Heart right ventricle (tissue), 16 donors: ENCODE results near the gene PDCD4. TPM values are rescaled to one million over a fixed set of nuclear protein-coding genes. Genes with fewer than 3 reads are reported as not detected.

Experiments
- ATAC-seq, 8 donors: fragments of 200-7000 bp; cut with Tn5 transposase; one replicate each; pipeline ENCODE4 v1.9.1; 2020; ENCODE audit warnings: mild to moderate bottlenecking in 8 of 8, moderate library complexity in 8 of 8, moderate number of reproducible peaks in 1 of 8
- DNase-seq, 2 donors: peaks; one replicate each; pipeline ENCODE4 v3.0.0-alpha.2; 2020
- H3K27ac ChIP-seq, 10 donors: fragments of 200-600 bp; sonication (generic) in 2 of 10; one replicate each; pipeline versions ENCODE4 v1.5.0 to v1.8.0; 2020 to 2022; ENCODE audit warnings: mild to moderate bottlenecking in 3 of 10
- H3K27me3 ChIP-seq, 7 donors: fragments of 200-600 bp; one replicate each; pipeline ENCODE4 v1.8.0; 2021 to 2022; ENCODE audit warnings: mild to moderate bottlenecking in 2 of 7
- H3K36me3 ChIP-seq, 9 donors: fragments of 200-600 bp; sonication (generic) in 1 of 9; one replicate each; pipeline versions ENCODE4 v1.5.0 to v1.8.0; 2020 to 2022; ENCODE audit warnings: mild to moderate bottlenecking in 2 of 9
- H3K4me1 ChIP-seq, 9 donors: fragments of 200-600 bp; sonication (generic) in 1 of 9; one replicate each; pipeline versions ENCODE4 v1.5.0 to v1.8.0; 2020 to 2022; ENCODE audit warnings: mild to moderate bottlenecking in 4 of 9
- H3K4me3 ChIP-seq, 10 donors: fragments of 200-600 bp; sonication (generic) in 2 of 10; one replicate each; pipeline versions ENCODE4 v1.5.0 to v1.8.0; 2020 to 2022; ENCODE audit warnings: mild to moderate bottlenecking in 7 of 10, moderate library complexity in 2 of 10
- H3K9me3 ChIP-seq, 11 donors: fragments of 200-600 bp in 10 of 11; sonication (generic) in 2 of 11; one replicate each; pipeline versions ENCODE4 v1.5.0 to v1.8.0; 2013 to 2022; ENCODE audit warnings: mild to moderate bottlenecking in 2 of 11, control low read depth in 1 of 11, moderate library complexity in 1 of 11
- WGBS, 2 donors: extraction: QIAGEN DNeasy Blood & Tissue Kit; methylation state at CpG; one replicate each; pipeline ENCODE4 v1.1.7; 2013; ENCODE audit warnings: inconsistent platforms in 1 of 2; 5-methylcytosine and 5-hydroxymethylcytosine counted together
- intact Hi-C, 10 donors: fragments of 100-400 bp; cut with DNase I; formaldehyde crosslinking; loops; one replicate each; pipeline versions ENCODE4 v1.11.1 to v1.14.2; 2022
- polyA plus RNA-seq, 2 donors: library from polyadenylated mRNA; stranded (reverse); fragments of 200-250 nt; gene quantifications; one replicate each; pipeline ENCODE4 v1.2.3, GENCODE V29; 2013
- total RNA-seq, 10 donors: library from RNA; stranded (reverse); fragmentation: NEBNext Ultra II Directional in 3 of 10; extraction: Animal tissue kit (Norgen Biotek cat#: 25700) in 3 of 10; gene quantifications; one replicate each; pipeline versions ENCODE4 v1.2.1 to v1.2.4, GENCODE V29; 2021 to 2023
- TF ChIP-seq, protein P1 (sequence below), 9 donors: fragments of 200-600 bp; sonication (generic) in 2 of 9; IDR thresholded peaks; one replicate each; pipeline versions ENCODE4 v1.5.0 to v1.8.0; 2021 to 2022; ENCODE audit warnings: antibody characterized with exemption in 9 of 9, mild to moderate bottlenecking in 5 of 9, moderate library complexity in 1 of 9
- donor health status: Arrhythmogenic right ventricular cardiomyopathy.
- donor health status: ischemic (EF 13 %, LVEDD 7.1; RV severe dilation, severe dysfunction).
- donor health status: healthy with polysubstance abuse.
- donor health status: DM: no; HTN: yes; CAD: no.
- donor health status: DM: no; HTN: no; CAD: no.
- donor health status: ischemic (EF 25% LVEDD 6.9; RV normal size, moderate dysfunction).
- donor health status: ischemic (EF 25% LVEDD 5.7; RV mildly dilated, moderate dysfunction).
- donor health status: healthy.
- donor health status: DM: yes; HTN: yes; CAD: no.
- donor health status: Ischemic cardiomyopathy.
- donor health status: ischemic (EF 35%, LVEDD 5.7; RV mildly dilated, moderate dysfunction).
- donor health status: nonischemic (EF 11% LVEDD 7.7; RV severe dilation, severe dysfunction).
- donor health status: DM: yes; HTN: yes; CAD: no.
- donor health status: PGD.
- donor health status: ischemic (EF 29% LVEDD 5.4; RV normal size, mild dysfunction).
- donor health status: nonischemic (EF 23%, LVEDD 6.1; RV moderate dilation, normal function).

PDCD4 gene
- total and polyA plus RNA-seq, 12 donors = 15.9 to 59.5 (median 45.7) TPM

DNA sequence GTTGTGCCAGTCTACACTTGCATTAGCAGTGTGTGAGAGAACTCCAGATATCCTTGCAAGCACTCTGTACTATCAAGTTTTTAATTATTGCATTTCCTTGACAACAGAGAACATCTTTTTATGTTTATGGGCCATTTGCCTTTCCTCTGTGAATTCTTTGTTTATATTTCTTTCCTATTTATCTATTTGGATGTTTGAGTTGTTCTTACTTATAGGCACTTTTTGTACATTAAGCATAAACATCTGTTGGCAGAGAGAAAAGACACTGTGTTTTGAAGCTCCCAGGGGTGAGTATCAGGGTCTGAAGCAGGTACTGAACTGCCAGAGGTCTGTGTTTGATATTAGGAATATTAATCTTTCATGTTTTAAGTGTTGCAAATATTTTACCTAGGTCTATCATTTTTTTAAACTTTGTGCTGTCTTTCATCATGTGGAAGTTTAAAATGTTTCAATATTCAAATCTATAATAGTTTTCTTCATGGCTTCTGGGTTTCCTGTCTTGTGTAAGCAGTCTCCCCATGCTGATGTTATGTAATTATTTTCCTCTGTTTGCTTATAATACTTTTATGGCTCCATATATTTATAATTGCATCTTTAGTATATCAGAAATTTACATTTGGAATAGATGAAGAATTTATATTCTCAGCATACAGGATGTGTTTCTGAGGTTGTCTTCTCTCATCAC, 17.7 kb upstream of the PDCD4 start:
- Histone ChIP-seq H3K27me3 (no peaks in the 10 kb centered on the region), H3K27ac (no peak overlapping the region), H3K4me1 (peaks cover 5 to 52% (median 18%) of the 10 kb centered on the region in 9 donors), H3K4me3 (no peak overlapping the region), H3K9me3 (no peaks in the 10 kb centered on the region), H3K36me3 (no peaks in the 10 kb centered on the region)
- DNase-seq (no peak), ATAC-seq (no peak)
- intact Hi-C loops = no loop called here
- TF ChIP-seq, protein P1, sequence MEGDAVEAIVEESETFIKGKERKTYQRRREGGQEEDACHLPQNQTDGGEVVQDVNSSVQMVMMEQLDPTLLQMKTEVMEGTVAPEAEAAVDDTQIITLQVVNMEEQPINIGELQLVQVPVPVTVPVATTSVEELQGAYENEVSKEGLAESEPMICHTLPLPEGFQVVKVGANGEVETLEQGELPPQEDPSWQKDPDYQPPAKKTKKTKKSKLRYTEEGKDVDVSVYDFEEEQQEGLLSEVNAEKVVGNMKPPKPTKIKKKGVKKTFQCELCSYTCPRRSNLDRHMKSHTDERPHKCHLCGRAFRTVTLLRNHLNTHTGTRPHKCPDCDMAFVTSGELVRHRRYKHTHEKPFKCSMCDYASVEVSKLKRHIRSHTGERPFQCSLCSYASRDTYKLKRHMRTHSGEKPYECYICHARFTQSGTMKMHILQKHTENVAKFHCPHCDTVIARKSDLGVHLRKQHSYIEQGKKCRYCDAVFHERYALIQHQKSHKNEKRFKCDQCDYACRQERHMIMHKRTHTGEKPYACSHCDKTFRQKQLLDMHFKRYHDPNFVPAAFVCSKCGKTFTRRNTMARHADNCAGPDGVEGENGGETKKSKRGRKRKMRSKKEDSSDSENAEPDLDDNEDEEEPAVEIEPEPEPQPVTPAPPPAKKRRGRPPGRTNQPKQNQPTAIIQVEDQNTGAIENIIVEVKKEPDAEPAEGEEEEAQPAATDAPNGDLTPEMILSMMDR (IDR thresholded peaks at IDR 0.05) = no peak

DNA sequence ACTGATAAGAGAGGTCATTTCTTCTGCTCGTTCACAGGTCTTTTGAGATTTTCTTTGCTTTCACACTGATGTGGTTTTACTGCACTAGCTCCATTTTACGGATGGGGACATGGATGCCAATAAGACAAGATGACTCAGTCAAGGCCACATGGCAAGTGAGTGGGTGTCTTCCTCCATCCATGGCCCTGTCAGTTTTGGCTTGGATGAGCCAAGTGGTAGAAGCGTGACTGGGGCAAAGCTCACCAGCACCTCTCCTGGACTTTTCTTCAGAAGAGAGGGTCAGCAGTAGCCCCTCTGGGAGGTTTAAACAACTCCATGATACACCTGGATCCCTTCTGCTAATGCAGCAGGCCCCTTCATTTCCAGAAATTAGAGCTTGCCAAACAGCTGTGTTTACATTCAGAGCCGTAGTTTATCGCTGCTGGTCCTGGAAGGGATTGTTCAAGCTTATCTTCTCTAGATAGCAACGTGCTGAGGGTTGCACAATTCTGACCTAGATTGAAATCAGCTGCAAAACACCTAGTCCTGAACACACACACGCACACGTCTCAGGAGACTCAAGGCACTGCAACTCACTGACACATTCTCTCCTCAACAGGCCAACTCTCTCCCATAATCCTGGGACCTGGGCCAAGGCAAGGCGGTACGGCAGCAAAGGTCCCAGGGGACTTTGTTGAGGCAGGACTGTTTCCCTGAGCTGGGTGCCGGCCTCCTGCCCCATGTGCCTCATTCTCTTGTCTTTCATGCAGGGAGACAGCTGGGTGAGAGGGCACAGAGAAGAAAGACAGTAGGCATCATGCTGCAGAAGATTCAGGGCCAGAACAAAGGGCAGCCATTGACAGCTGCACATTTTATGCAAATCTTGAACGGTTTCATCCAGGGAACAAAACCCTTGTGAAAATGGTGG, 14.2 kb upstream of the PDCD4 start:
- H3K27ac ChIP-seq = peak overlapping the region in 2 of 10 donors; percentile 41 to 97
- peak in 7 of 8 donors; percentile 14 to 66 (median 47) for ATAC-seq
- H3K36me3 ChIP-seq = no peaks in the 10 kb centered on the region
- H3K9me3 ChIP-seq = no peaks in the 10 kb centered on the region
- DNase-seq = no peak
- H3K4me3 ChIP-seq = no peak overlapping the region
- 40 to 42% methylated on average over 12 of the region's 12 CpGs for WGBS, 2 donors
- intact Hi-C loops = no loop called here
- H3K27me3 ChIP-seq = no peaks in the 10 kb centered on the region
- H3K4me1 ChIP-seq = peaks cover 9 to 69% (median 32%) of the 10 kb centered on the region in 9 donors
- TF ChIP-seq, protein P1 (IDR thresholded peaks at IDR 0.05) = no peak

DNA sequence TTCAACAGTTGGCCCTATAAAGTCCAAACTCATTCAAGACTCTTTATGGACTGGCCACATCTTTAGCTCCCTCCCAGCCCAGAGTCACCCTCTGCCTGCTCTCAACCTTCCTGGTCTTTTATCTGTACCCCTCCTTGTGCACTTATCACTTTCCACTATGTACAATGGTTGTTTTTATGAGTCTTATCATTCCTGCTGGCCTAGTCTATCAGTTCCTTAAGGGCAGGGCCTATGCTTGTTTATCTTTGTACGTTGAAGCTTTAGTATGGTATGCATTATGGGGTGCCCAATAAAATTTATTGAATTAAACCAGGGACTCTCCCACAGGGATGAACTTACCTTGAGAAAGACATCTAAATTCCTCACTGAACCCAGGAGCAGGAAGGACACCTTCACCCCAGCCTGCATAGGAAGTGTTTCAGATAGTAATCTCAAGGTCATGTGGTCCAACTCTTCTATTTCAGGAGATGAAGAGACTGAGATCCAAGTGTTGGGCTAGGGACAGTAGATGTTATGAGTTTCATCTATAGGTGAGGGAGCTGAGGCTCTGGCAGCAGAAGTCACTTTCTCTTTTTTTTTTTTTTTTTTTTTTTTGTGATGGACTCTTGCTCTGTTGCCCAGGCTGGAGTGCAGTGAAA, 13.3 kb upstream of the PDCD4 start:
- Histone ChIP-seq H3K9me3 (no peaks in the 10 kb centered on the region), H3K4me1 (peaks cover 9 to 71% (median 32%) of the 10 kb centered on the region in 9 donors), H3K4me3 (no peak overlapping the region), H3K36me3 (no peaks in the 10 kb centered on the region), H3K27ac (peak overlapping the region in 3 of 10 donors; percentile 26 to 97 (median 41)), H3K27me3 (no peaks in the 10 kb centered on the region)
- TF ChIP-seq, protein P1 (IDR thresholded peaks at IDR 0.05) = no peak
- ATAC-seq = no peak
- WGBS, 2 donors = 25 to 42% methylated on average over 1 of the region's 1 CpG
- no peak for DNase-seq
- intact Hi-C loops = no loop called here
